ENCODE measurements around the gene GJB5. TPM values are rescaled to one million over a fixed set of nuclear protein-coding genes. Genes with fewer than 3 reads are reported as not detected.

The GJB5 gene
- total and polyA plus RNA-seq, 4 donors: 0.17 to 1.6 (median 0.56) TPM

DNA sequence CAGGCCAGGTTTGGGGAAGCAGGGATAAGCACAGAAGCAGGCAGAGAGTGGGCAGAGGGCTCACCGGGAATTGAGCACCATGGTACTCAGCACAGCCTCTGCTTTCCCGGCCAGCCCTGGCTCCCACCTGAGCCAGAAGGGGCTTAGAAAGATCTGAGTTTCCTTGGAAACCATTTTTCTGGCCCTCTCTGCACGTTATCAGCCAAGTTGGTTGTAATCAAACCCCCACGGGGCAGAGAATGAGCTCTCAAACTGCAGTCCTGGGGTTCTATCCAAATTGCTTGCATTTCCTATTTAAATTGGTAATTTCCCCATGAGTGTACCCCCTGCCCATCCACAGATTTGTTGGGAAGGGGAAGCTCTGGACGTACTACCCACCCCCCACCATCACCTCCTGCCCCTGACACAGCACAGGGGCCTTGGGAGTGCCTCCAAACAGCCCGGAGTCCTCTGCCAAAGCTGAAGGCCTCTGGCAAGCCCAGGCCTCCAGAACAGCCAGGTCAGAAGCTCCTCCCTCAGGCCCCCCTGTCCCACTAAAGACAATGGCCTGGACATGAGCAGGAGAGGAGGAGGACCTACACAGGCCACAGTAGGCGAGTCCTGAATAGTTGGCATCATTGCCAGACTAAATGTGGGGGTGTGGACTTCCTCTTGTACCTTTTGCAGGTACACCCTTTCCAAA lies 42.7 kb upstream of the GJB5 start:
- no peak for DNase-seq
- 65 to 74% methylated on average over 7 of the region's 7 CpGs for WGBS, 2 donors
- H3K9ac ChIP-seq (ENCODE audit: insufficient read depth in 1 of 2, low read length in 2 of 2): no peak overlapping the region
- H3K4me3 ChIP-seq: no peak overlapping the region
- H3K9me3 ChIP-seq (ENCODE audit: control insufficient read depth in 4 of 4, insufficient read depth in 3 of 4, low read length in 3 of 4): peaks cover 0 to 3% (median 0%) of the 10 kb centered on the region in 4 donors
- TF ChIP-seq, protein P1, sequence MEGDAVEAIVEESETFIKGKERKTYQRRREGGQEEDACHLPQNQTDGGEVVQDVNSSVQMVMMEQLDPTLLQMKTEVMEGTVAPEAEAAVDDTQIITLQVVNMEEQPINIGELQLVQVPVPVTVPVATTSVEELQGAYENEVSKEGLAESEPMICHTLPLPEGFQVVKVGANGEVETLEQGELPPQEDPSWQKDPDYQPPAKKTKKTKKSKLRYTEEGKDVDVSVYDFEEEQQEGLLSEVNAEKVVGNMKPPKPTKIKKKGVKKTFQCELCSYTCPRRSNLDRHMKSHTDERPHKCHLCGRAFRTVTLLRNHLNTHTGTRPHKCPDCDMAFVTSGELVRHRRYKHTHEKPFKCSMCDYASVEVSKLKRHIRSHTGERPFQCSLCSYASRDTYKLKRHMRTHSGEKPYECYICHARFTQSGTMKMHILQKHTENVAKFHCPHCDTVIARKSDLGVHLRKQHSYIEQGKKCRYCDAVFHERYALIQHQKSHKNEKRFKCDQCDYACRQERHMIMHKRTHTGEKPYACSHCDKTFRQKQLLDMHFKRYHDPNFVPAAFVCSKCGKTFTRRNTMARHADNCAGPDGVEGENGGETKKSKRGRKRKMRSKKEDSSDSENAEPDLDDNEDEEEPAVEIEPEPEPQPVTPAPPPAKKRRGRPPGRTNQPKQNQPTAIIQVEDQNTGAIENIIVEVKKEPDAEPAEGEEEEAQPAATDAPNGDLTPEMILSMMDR (IDR thresholded peaks at IDR 0.05; ENCODE audit: control extremely low read depth, extremely low read depth): no peak
- peaks cover 0 to 4% (median 0%) of the 10 kb centered on the region in 3 donors for H3K27me3 ChIP-seq (ENCODE audit: control insufficient read depth in 3 of 3, insufficient read depth in 3 of 3, low read length in 2 of 3)
- no peaks in the 10 kb centered on the region for H3K4me1 ChIP-seq (ENCODE audit: control insufficient read depth in 5 of 5, insufficient read depth in 5 of 5, low read length in 5 of 5)
- no peak overlapping the region for H3K27ac ChIP-seq (ENCODE audit: low read depth in 1 of 2, low read length in 1 of 2)
- ATAC-seq (ENCODE audit: insufficient read depth, low FRiP score): no peak
- H3K36me3 ChIP-seq (ENCODE audit: control insufficient read depth in 4 of 4, insufficient read depth in 4 of 4, low read length in 4 of 4): no peaks in the 10 kb centered on the region

DNA sequence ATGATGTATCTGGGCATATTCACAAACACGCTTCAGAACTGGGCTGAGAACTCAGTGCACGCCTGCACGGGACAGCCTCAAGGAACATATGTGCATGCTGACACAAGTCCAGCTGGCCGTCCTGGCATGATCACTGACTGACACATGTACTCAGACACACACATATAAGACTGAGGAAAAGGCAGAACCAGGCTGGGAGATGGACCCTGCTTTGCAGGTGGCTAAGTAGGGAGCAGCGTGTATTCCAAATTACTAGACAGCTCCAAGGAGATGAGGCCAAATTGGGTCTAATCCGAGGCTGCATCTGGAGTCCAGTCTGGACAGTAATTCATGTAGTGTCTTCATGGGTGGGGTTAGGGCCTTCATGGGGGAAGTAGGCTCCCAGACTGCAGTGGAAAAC lies 41.4 kb upstream of the GJB5 start:
- WGBS, 2 donors: 83 to 89% methylated on average over 6 of the region's 6 CpGs
- peaks cover 0 to 4% (median 0%) of the 10 kb centered on the region in 3 donors for H3K27me3 ChIP-seq (ENCODE audit: control insufficient read depth in 3 of 3, insufficient read depth in 3 of 3, low read length in 2 of 3)
- ATAC-seq (ENCODE audit: insufficient read depth, low FRiP score) (no peak), DNase-seq (no peak)
- no peaks in the 10 kb centered on the region for H3K4me1 ChIP-seq (ENCODE audit: control insufficient read depth in 5 of 5, insufficient read depth in 5 of 5, low read length in 5 of 5)
- H3K4me3 ChIP-seq: no peak overlapping the region
- TF ChIP-seq, protein P1 (IDR thresholded peaks at IDR 0.05; ENCODE audit: control extremely low read depth, extremely low read depth): no peak
- H3K36me3 ChIP-seq (ENCODE audit: control insufficient read depth in 4 of 4, insufficient read depth in 4 of 4, low read length in 4 of 4): no peaks in the 10 kb centered on the region
- peaks cover 0 to 5% (median 0%) of the 10 kb centered on the region in 4 donors for H3K9me3 ChIP-seq (ENCODE audit: control insufficient read depth in 4 of 4, insufficient read depth in 3 of 4, low read length in 3 of 4)
- no peak overlapping the region for H3K27ac ChIP-seq (ENCODE audit: low read depth in 1 of 2, low read length in 1 of 2)
- no peak overlapping the region for H3K9ac ChIP-seq (ENCODE audit: insufficient read depth in 1 of 2, low read length in 2 of 2)

- WGBS, 2 donors: 35 to 46% methylated on average over 3 of the region's 3 CpGs
- Histone ChIP-seq H3K9ac (ENCODE audit: insufficient read depth in 1 of 2, low read length in 2 of 2) (no peak overlapping the region), H3K27me3 (ENCODE audit: control insufficient read depth in 3 of 3, insufficient read depth in 3 of 3, low read length in 2 of 3) (peaks cover 0 to 4% (median 0%) of the 10 kb centered on the region in 3 donors), H3K4me1 (ENCODE audit: control insufficient read depth in 5 of 5, insufficient read depth in 5 of 5, low read length in 5 of 5) (no peaks in the 10 kb centered on the region), H3K9me3 (ENCODE audit: control insufficient read depth in 4 of 4, insufficient read depth in 3 of 4, low read length in 3 of 4) (peaks cover 0 to 5% (median 0%) of the 10 kb centered on the region in 4 donors), H3K27ac (ENCODE audit: low read depth in 1 of 2, low read length in 1 of 2) (no peak overlapping the region), H3K4me3 (no peak overlapping the region), H3K36me3 (ENCODE audit: control insufficient read depth in 4 of 4, insufficient read depth in 4 of 4, low read length in 4 of 4) (no peaks in the 10 kb centered on the region)
- DNase-seq (no peak), ATAC-seq (ENCODE audit: insufficient read depth, low FRiP score) (no peak)
- TF ChIP-seq, protein P1 (IDR thresholded peaks at IDR 0.05; ENCODE audit: control extremely low read depth, extremely low read depth): no peak
Measured at GRCh38 chr1:34714386-34714785, 40.5 kb upstream of the GJB5 start.
